Chondrocyte (in vitro differentiated cells): ENCODE measurements around the gene SERINC5. TPM values are rescaled to one million over a fixed set of nuclear protein-coding genes. Genes with fewer than 3 reads are reported as not detected.
A peak's percentile ranks its signal among the peaks of the same experiment; 100 is the strongest.

Experiments used
- DNase-seq: peaks from one replicate; pipeline ENCODE4 v3.0.0; 2021; ENCODE audit warnings: mixed read lengths, low spot score
- H3K27ac Mint-ChIP-seq: one replicate; pipeline ENCODE4 v1.8.0; 2021; ENCODE audit warnings: mild to moderate bottlenecking, moderate library complexity, mixed read lengths; ENCODE audit not compliant: unreplicated experiment
- H3K27me3 Mint-ChIP-seq: 2 replicates; pipeline ENCODE4 v1.8.0; 2021; ENCODE audit warnings: low read depth, mixed read lengths
- H3K36me3 Mint-ChIP-seq: 2 replicates; pipeline ENCODE4 v1.8.0; 2021; ENCODE audit warnings: low read depth, mixed read lengths
- H3K4me1 Mint-ChIP-seq: 2 replicates; pipeline ENCODE4 v1.8.0; 2021; ENCODE audit warnings: low read depth, mild to moderate bottlenecking, mixed read lengths
- H3K4me3 Mint-ChIP-seq: one replicate; pipeline ENCODE4 v1.8.0; 2021; ENCODE audit warnings: mild to moderate bottlenecking, moderate library complexity, mixed read lengths; ENCODE audit not compliant: unreplicated experiment
- H3K9me3 Mint-ChIP-seq: 2 replicates; pipeline ENCODE4 v1.8.0; 2021; ENCODE audit warnings: low read depth, mixed read lengths
- total RNA-seq: library from RNA; stranded (reverse); gene quantifications from 3 replicates; pipeline ENCODE4 v1.2.1, GENCODE V29; 2021
- TF ChIP-seq, protein P1 (sequence below): fragments of 200-600 bp; sonication (generic); IDR thresholded peaks from 2 replicates; pipeline ENCODE4 v1.5.0; 2021; ENCODE audit warnings: antibody characterized with exemption, mild to moderate bottlenecking, moderate library complexity

Gene SERINC5
- total RNA-seq, 1 donor from 2014 or later: 41.5 TPM

DNA sequence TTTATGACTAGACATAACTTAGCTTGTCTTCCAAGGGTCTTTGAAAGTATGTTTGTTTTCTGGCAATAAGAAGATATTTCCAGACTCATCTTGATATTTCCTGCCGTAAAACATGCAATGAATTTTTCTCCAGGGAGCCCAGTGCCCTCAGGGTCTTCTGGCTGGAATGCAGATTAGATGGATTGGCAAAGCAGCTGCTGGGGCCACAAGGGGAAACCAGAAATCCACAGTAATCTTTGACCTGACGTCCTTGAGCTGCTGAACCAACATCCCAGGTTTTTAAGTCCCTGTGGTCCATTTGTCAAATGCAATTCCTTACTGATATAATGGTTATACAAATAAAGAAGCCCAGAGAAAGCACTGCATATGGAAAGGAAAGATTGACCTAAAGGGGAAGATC, 127.7 kb downstream of the SERINC5 start:
- H3K9me3 Mint-ChIP-seq: no peaks in the 10 kb centered on the region
- peak overlapping the region; percentile 72 for H3K27ac Mint-ChIP-seq
- H3K4me1 Mint-ChIP-seq: peaks cover 37% of the 10 kb centered on the region
- TF ChIP-seq, protein P1, sequence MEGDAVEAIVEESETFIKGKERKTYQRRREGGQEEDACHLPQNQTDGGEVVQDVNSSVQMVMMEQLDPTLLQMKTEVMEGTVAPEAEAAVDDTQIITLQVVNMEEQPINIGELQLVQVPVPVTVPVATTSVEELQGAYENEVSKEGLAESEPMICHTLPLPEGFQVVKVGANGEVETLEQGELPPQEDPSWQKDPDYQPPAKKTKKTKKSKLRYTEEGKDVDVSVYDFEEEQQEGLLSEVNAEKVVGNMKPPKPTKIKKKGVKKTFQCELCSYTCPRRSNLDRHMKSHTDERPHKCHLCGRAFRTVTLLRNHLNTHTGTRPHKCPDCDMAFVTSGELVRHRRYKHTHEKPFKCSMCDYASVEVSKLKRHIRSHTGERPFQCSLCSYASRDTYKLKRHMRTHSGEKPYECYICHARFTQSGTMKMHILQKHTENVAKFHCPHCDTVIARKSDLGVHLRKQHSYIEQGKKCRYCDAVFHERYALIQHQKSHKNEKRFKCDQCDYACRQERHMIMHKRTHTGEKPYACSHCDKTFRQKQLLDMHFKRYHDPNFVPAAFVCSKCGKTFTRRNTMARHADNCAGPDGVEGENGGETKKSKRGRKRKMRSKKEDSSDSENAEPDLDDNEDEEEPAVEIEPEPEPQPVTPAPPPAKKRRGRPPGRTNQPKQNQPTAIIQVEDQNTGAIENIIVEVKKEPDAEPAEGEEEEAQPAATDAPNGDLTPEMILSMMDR: no peak
- no peaks in the 10 kb centered on the region for H3K27me3 Mint-ChIP-seq
- no peak for DNase-seq
- H3K36me3 Mint-ChIP-seq: no peaks in the 10 kb centered on the region
- H3K4me3 Mint-ChIP-seq: no peak overlapping the region

DNA sequence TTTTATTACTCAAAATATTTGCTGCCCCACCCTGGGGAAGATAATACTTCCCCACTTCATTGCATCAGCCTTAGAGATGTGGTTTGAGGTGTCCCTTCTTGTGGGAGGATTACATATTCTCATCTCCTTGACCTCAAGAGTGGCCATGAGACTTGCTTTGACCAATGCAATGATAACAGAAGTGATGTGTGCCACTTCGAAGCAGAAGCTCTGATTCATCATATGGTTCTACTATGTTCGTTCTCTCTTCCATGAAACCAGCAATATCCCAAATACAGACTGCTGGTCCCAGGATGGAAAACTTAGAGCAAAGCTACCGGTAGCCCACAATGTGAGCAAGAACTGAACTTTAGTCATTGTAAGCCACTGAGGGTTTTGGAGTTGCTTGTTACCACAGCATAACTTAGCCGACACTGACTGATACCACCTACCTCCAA, 128.7 kb downstream of the SERINC5 start:
- peak overlapping the region; percentile 15 for H3K27ac Mint-ChIP-seq
- H3K4me3 Mint-ChIP-seq: no peak overlapping the region
- peaks cover 37% of the 10 kb centered on the region for H3K4me1 Mint-ChIP-seq
- no peaks in the 10 kb centered on the region for H3K36me3 Mint-ChIP-seq
- H3K27me3 Mint-ChIP-seq: no peaks in the 10 kb centered on the region
- TF ChIP-seq, protein P1: no peak
- no peaks in the 10 kb centered on the region for H3K9me3 Mint-ChIP-seq
- DNase-seq: no peak

DNA sequence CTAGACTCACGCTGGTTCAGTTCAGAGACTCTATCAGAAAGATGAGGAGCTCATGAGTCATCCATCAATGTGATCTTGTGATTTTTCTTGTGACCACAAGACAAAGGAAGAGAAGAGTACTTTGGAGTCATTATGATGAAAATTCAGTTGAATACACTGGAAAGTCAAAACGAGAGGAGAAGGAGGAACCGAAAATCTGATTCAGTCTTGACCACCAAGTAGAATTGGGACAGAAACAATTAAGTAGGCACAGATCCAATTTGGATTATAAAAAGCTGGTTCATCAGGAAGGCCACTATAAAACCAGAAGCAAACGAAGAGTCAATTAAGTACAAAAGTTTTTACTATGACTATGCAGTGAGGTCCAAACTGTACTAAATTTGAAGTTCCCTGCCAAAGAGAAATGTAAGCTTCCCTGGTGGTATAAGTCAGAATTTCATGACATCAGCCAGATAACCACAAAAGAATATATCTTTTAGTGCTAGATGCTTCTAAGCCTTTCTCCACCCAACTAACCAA, 129.8 kb downstream of the SERINC5 start:
- Mint-ChIP-seq H3K27ac (peak overlapping the region; percentile 86), H3K4me3 (no peak overlapping the region), H3K36me3 (no peaks in the 10 kb centered on the region), H3K27me3 (no peaks in the 10 kb centered on the region), H3K9me3 (no peaks in the 10 kb centered on the region), H3K4me1 (peaks cover 37% of the 10 kb centered on the region)
- TF ChIP-seq, protein P1: peak; percentile 59
- DNase-seq: no peak

DNA sequence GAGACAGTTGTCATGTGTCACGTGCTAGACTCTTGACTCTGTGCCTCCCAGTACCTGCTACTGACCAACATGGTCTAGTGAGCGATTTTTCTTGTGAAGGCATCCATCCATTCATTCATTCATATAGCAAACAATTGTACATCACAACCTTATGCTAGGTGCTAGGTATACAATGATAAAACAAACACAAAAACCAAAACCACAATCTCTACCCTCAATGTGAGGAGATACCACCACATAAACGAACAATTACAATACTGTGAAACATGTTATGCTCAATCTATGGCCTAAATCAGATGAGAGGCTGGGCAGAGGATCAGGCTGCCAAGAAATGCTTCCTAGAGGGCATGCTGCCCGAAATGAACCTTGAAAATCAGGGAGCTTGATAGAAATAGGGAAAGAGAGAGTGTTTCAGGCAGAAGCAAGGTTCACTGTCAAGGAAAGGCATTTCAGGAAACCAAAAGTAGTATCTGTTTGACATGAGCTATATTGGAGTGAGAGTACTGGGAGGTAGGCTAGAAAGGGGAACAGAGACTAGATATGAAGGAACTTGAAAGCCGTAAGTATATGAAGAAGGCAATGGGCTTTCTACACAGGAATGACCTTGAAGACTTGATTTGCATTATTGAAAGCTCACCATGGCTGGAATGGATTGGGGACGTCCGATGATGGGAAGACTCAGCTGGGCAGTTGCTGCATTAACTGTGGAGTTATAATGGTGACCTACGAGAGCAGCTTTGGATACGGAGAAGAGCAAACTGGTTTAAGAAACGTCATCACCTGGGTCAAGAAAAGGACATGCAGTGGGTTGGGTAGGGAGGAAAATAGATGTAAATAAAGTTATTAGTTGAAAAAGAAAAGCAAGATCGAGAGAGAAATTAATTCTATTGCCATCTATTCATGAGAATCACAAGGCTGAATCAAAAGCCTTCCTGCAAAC, 130.6 kb downstream of the SERINC5 start:
- Mint-ChIP-seq H3K4me3 (no peak overlapping the region), H3K27me3 (no peaks in the 10 kb centered on the region), H3K27ac (peak overlapping the region; percentile 86)

More for the DNA sequence above, 130.6 kb downstream of the SERINC5 start:
- TF ChIP-seq, protein P1: no peak
- no peaks in the 10 kb centered on the region for H3K36me3 Mint-ChIP-seq
- no peak for DNase-seq
- H3K4me1 Mint-ChIP-seq: peaks cover 37% of the 10 kb centered on the region
- H3K9me3 Mint-ChIP-seq: no peaks in the 10 kb centered on the region
